Measurements from ENCODE around the gene UCK2.

The UCK2 gene

GRCh38 chr1:165831146-165831545, 3.7 kb downstream of the UCK2 start:
- no peaks in the 10 kb centered on the region for H3K27me3 ChIP-seq (ENCODE audit: low read depth, low read length)
- H3K79me2 ChIP-seq (ENCODE audit: low read length), result peaks cover 87% of the 10 kb centered on the region
- peaks cover 14% of the 10 kb centered on the region for H3K4me1 ChIP-seq (ENCODE audit: low read length)
- H4K20me1 ChIP-seq (ENCODE audit: insufficient read depth, low read length), result peaks cover 37% of the 10 kb centered on the region
- no peak overlapping the region for H2AFZ ChIP-seq (ENCODE audit: low read depth, low read length)
- TF ChIP-seq EZH2phosphoT487 (IDR thresholded peaks at IDR 0.05; ENCODE audit: low read depth), result no peak
- TF ChIP-seq, protein P1, sequence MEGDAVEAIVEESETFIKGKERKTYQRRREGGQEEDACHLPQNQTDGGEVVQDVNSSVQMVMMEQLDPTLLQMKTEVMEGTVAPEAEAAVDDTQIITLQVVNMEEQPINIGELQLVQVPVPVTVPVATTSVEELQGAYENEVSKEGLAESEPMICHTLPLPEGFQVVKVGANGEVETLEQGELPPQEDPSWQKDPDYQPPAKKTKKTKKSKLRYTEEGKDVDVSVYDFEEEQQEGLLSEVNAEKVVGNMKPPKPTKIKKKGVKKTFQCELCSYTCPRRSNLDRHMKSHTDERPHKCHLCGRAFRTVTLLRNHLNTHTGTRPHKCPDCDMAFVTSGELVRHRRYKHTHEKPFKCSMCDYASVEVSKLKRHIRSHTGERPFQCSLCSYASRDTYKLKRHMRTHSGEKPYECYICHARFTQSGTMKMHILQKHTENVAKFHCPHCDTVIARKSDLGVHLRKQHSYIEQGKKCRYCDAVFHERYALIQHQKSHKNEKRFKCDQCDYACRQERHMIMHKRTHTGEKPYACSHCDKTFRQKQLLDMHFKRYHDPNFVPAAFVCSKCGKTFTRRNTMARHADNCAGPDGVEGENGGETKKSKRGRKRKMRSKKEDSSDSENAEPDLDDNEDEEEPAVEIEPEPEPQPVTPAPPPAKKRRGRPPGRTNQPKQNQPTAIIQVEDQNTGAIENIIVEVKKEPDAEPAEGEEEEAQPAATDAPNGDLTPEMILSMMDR (IDR thresholded peaks at IDR 0.05; ENCODE audit: low read depth, low read length), result no peak
- H3K9me3 ChIP-seq (ENCODE audit: insufficient read depth, low read length), result no peaks in the 10 kb centered on the region
- no peak overlapping the region for H3K4me2 ChIP-seq (ENCODE audit: low read length)
- H3K9ac ChIP-seq (ENCODE audit: low read length), result no peak overlapping the region
- H3K27ac ChIP-seq (ENCODE audit: low read length), result no peak overlapping the region
- no peak overlapping the region for H3K4me3 ChIP-seq (ENCODE audit: low read length)
- H3K36me3 ChIP-seq (replicated peaks; ENCODE audit: low read depth, low read length), result no peaks in the 10 kb centered on the region

- peaks cover 6% of the 10 kb centered on the region for H3K36me3 ChIP-seq (replicated peaks; ENCODE audit: low read depth, low read length)
- no peaks in the 10 kb centered on the region for H3K27me3 ChIP-seq (ENCODE audit: low read depth, low read length)
- no peak overlapping the region for H3K4me2 ChIP-seq (ENCODE audit: low read length)
- no peak overlapping the region for H2AFZ ChIP-seq (ENCODE audit: low read depth, low read length)
- H3K9ac ChIP-seq (ENCODE audit: low read length), result no peak overlapping the region
- H3K27ac ChIP-seq (ENCODE audit: low read length), result no peak overlapping the region
- H3K4me1 ChIP-seq (ENCODE audit: low read length), result peaks cover 7% of the 10 kb centered on the region
- H3K4me3 ChIP-seq (ENCODE audit: low read length), result no peak overlapping the region
- peaks cover 54% of the 10 kb centered on the region for H4K20me1 ChIP-seq (ENCODE audit: insufficient read depth, low read length)
- TF ChIP-seq EZH2phosphoT487 (IDR thresholded peaks at IDR 0.05; ENCODE audit: low read depth), result no peak
- TF ChIP-seq, protein P1 (IDR thresholded peaks at IDR 0.05; ENCODE audit: low read depth, low read length), result no peak
- H3K9me3 ChIP-seq (ENCODE audit: insufficient read depth, low read length), result no peaks in the 10 kb centered on the region
- peaks cover 100% of the 10 kb centered on the region for H3K79me2 ChIP-seq (ENCODE audit: low read length)
These were observed 5.5 kb downstream of the UCK2 start for GRCh38 chr1:165832902-165833301.

DNA sequence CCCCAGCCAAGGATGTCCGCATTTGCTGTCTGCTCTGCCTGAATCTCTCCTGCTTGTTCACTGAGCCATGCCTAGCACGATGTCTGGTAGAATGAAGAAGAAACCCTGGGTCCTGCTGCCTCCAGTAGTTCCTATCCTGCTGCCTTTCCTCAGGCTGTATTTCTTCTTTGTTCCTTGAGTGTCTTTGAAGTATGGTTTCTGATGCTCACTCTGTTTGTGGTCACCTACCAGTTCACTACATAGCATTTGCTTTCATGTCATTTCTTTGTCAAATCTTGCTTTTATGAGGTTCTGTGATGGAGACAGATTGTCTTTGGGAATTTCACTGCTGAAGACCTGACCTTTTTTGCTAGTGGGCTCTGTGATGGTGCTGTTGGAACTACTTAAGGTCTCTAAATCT, 5.9 kb downstream of the UCK2 start:
- Histone ChIP-seq H3K36me3 (replicated peaks; ENCODE audit: low read depth, low read length) (peaks cover 10% of the 10 kb centered on the region), H2AFZ (ENCODE audit: low read depth, low read length) (no peak overlapping the region), H3K9ac (ENCODE audit: low read length) (no peak overlapping the region), H3K79me2 (ENCODE audit: low read length) (peaks cover 100% of the 10 kb centered on the region), H3K4me1 (ENCODE audit: low read length) (peaks cover 7% of the 10 kb centered on the region), H3K27me3 (ENCODE audit: low read depth, low read length) (no peaks in the 10 kb centered on the region), H4K20me1 (ENCODE audit: insufficient read depth, low read length) (peaks cover 59% of the 10 kb centered on the region), H3K4me3 (ENCODE audit: low read length) (no peak overlapping the region), H3K27ac (ENCODE audit: low read length) (no peak overlapping the region), H3K9me3 (ENCODE audit: insufficient read depth, low read length) (no peaks in the 10 kb centered on the region), H3K4me2 (ENCODE audit: low read length) (no peak overlapping the region)
- no peak for TF ChIP-seq EZH2phosphoT487 (IDR thresholded peaks at IDR 0.05; ENCODE audit: low read depth)
- TF ChIP-seq, protein P1 (IDR thresholded peaks at IDR 0.05; ENCODE audit: low read depth, low read length), result no peak

DNA sequence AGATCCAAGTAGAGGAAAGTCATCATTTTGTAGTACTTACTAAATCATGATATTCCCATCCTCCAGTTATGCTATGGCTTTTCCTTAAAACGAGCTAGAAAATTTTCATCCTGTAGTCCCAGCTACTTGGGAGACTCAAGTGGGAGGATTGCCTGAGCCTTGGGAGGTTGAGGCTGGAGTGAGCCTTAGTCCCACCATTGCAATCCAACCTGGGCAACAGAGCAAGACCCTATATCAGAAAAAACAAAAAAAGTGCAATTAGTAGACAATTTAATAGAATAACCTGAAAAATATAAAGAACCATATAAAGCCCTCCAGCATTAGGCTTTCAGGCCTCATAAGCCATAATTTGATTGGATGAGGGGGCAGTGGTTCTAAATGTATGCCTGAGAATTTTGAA, 6.8 kb downstream of the UCK2 start:
- H3K79me2 ChIP-seq (ENCODE audit: low read length), result peaks cover 100% of the 10 kb centered on the region
- H3K9me3 ChIP-seq (ENCODE audit: insufficient read depth, low read length), result no peaks in the 10 kb centered on the region
- no peak overlapping the region for H3K9ac ChIP-seq (ENCODE audit: low read length)
- H3K27me3 ChIP-seq (ENCODE audit: low read depth, low read length), result no peaks in the 10 kb centered on the region
- peaks cover 6% of the 10 kb centered on the region for H3K4me1 ChIP-seq (ENCODE audit: low read length)
- no peak for TF ChIP-seq EZH2phosphoT487 (IDR thresholded peaks at IDR 0.05; ENCODE audit: low read depth)
- TF ChIP-seq, protein P1 (IDR thresholded peaks at IDR 0.05; ENCODE audit: low read depth, low read length), result no peak
- no peak overlapping the region for H2AFZ ChIP-seq (ENCODE audit: low read depth, low read length)
- H3K4me2 ChIP-seq (ENCODE audit: low read length), result no peak overlapping the region
- peaks cover 67% of the 10 kb centered on the region for H4K20me1 ChIP-seq (ENCODE audit: insufficient read depth, low read length)
- no peak overlapping the region for H3K4me3 ChIP-seq (ENCODE audit: low read length)
- H3K27ac ChIP-seq (ENCODE audit: low read length), result no peak overlapping the region
- peaks cover 10% of the 10 kb centered on the region for H3K36me3 ChIP-seq (replicated peaks; ENCODE audit: low read depth, low read length)
